Activated gamma-delta T cell treated with anti-CD3 and anti-CD28 coated beads, Interleukin-2, amount 50 U/mL, for 16 hours (primary cell): ENCODE data around the gene COASY.
"Not testable (repeated sequence)": the region's sequence is repeated elsewhere in the genome, so short reads cannot be mapped to it uniquely, and the experiment has no call there.

Experiments used
- DNase-seq: peaks from one replicate; pipeline ENCODE4 v3.0.0-alpha.2; 2020; ENCODE audit warnings: low read depth

COASY gene

GRCh38 chr17:42531455-42532354 lies 30.2 kb upstream of the COASY start:
- DNase-seq = peak; percentile 20

- no peak for DNase-seq
These were observed 26.5 kb upstream of the COASY start for GRCh38 chr17:42535155-42536047.

- peak; percentile 74 for DNase-seq
These were observed 25.9 kb upstream of the COASY start, which contains the start of gene NAGLU for GRCh38 chr17:42536048-42536371. TSS of gene NAGLU (plus strand) at chr17:42536241. CDS start at chr17:42536273, 32 bp downstream.

GRCh38 chr17:42536372-42537155 lies 25.4 kb upstream of the COASY start:
- peak; percentile 48 for DNase-seq

GRCh38 chr17:42537156-42537805 lies 24.7 kb upstream of the COASY start:
- DNase-seq = no peak

- no peak for DNase-seq
These were observed 24.0 kb upstream of the COASY start for GRCh38 chr17:42537826-42538451.

- no peak for DNase-seq
These were observed 23.5 kb upstream of the COASY start for GRCh38 chr17:42538482-42538881.

- not testable (repeated sequence) for DNase-seq
These were observed 21.4 kb upstream of the COASY start for GRCh38 chr17:42540558-42540957.

GRCh38 chr17:42541041-42541833 lies 20.7 kb upstream of the COASY start:
- no peak for DNase-seq

- DNase-seq = no peak
These were observed 18.5 kb upstream of the COASY start for GRCh38 chr17:42543190-42544079.

- DNase-seq = no peak
These were observed 17.1 kb upstream of the COASY start for GRCh38 chr17:42544874-42545283.

- not testable (repeated sequence) for DNase-seq
These were observed 16.0 kb upstream of the COASY start for GRCh38 chr17:42545755-42546505.

- DNase-seq = no peak
These were observed 14.9 kb upstream of the COASY start for GRCh38 chr17:42547001-42547461.

- DNase-seq = no peak
These were observed 14.3 kb upstream of the COASY start for GRCh38 chr17:42547698-42548069.

- peak; percentile 67 for DNase-seq
These were observed 13.7 kb upstream of the COASY start for GRCh38 chr17:42548070-42548837.

- DNase-seq = no peak
These were observed 12.8 kb upstream of the COASY start for GRCh38 chr17:42548993-42549755.

GRCh38 chr17:42552736-42553135 lies 9.2 kb upstream of the COASY start, which contains the start of gene HSD17B1:
TSS of gene HSD17B1 (plus strand) at chr17:42552923. CDS start at chr17:42552934, 11 bp downstream.
- DNase-seq = not testable (repeated sequence)
